Breast epithelium (tissue), 3 donors: ENCODE results near the gene LONP1.

Experiments used
- CTCF ChIP-seq, 3 donors: fragments of 450-650 bp; IDR thresholded peaks; one replicate each; pipeline ENCODE4 v1.5.1; 2016 to 2017; ENCODE audit warnings: antibody characterized with exemption in 3 of 3, mild to moderate bottlenecking in 3 of 3, moderate library complexity in 3 of 3
- POLR2A ChIP-seq: fragments of 450-650 bp; IDR thresholded peaks from one replicate; pipeline ENCODE4 v1.6.1; 2016; ENCODE audit warnings: antibody characterized with exemption, mild to moderate bottlenecking, moderate library complexity

- TF ChIP-seq CTCF (IDR thresholded peaks at IDR 0.05) (no peak), POLR2A (no peak)
Observed at GRCh38 chr19:5655412-5655811, 64.5 kb downstream of the LONP1 start.
